SU-DHL-6 (cell line): ENCODE data around the gene TNS4.

Source experiments
- H2AFZ ChIP-seq: fragments of 200-600 bp; sonication (generic); 2 replicates; pipeline ENCODE4 v1.6.1; 2014; ENCODE audit warnings: low read depth, mild to moderate bottlenecking, moderate library complexity, mixed read lengths, antibody characterized with exemption, low read length; ENCODE audit not compliant: severe bottlenecking
- H3F3A ChIP-seq: fragments of 200-600 bp; shearing (Covaris generic); 2 replicates; pipeline ENCODE4 v1.6.0; 2016; ENCODE audit warnings: antibody characterized with exemption, mild to moderate bottlenecking; ENCODE audit not compliant: insufficient read depth
- H3K27ac ChIP-seq: fragments of 200-600 bp; sonication (generic); 2 replicates; pipeline ENCODE4 v1.5.1; 2016; ENCODE audit warnings: low read depth, mild to moderate bottlenecking, low read length, moderate library complexity, mixed read lengths
- H3K27me3 ChIP-seq: fragments of 200-600 bp; sonication (generic), shearing (Covaris generic); 2 replicates; pipeline ENCODE4 v1.6.0; 2014; ENCODE audit warnings: mild to moderate bottlenecking, low read length
- H3K36me3 ChIP-seq: fragments of 200-600 bp; sonication (generic); 2 replicates; pipeline ENCODE4 v1.6.1; 2014; ENCODE audit warnings: mild to moderate bottlenecking, low read length, mixed read lengths
- H3K4me2 ChIP-seq: fragments of 300-600, 200-600 bp; shearing (Covaris generic), sonication (generic); 2 replicates; pipeline ENCODE4 v1.6.0; 2014; ENCODE audit warnings: low read length, low read depth, mild to moderate bottlenecking; ENCODE audit not compliant: poor library complexity, severe bottlenecking
- H3K4me3 ChIP-seq: fragments of 200-600 bp; sonication (generic); 2 replicates; pipeline ENCODE4 v1.5.1; 2014; ENCODE audit warnings: antibody characterized with exemption, low read length, mild to moderate bottlenecking, mixed read lengths; ENCODE audit not compliant: insufficient read depth, poor library complexity, severe bottlenecking
- H3K79me2 ChIP-seq: fragments of 200-600 bp; sonication (generic); 2 replicates; pipeline ENCODE4 v1.6.1; 2014; ENCODE audit warnings: mild to moderate bottlenecking, low read length, moderate library complexity; ENCODE audit not compliant: insufficient read depth
- H3K9ac ChIP-seq: fragments of 200-600 bp; sonication (generic); 2 replicates; pipeline ENCODE4 v1.7.0; 2014; ENCODE audit warnings: mild to moderate bottlenecking, low read length
- H3K9me2 ChIP-seq: fragments of 200-600 bp; sonication (generic); replicated peaks from 2 replicates; pipeline ENCODE4 v1.6.1; 2014; ENCODE audit warnings: low read length; ENCODE audit not compliant: insufficient read depth
- H3K9me3 ChIP-seq: fragments of 200-600 bp; sonication (generic); 2 replicates; pipeline ENCODE4 v1.6.1; 2014; ENCODE audit warnings: low read length, mixed read lengths; ENCODE audit not compliant: insufficient read depth
- H4K20me1 ChIP-seq: fragments of 200-600 bp; sonication (generic); 2 replicates; pipeline ENCODE4 v1.6.1; 2014; ENCODE audit warnings: low read depth, mild to moderate bottlenecking, antibody characterized with exemption, low read length, moderate library complexity, mixed read lengths
- CTCF ChIP-seq: fragments of 200-600 bp; sonication (generic); IDR thresholded peaks from one replicate; pipeline ENCODE4 v1.5.1; 2017; ENCODE audit warnings: antibody characterized with exemption, mild to moderate bottlenecking, low read length, moderate library complexity; ENCODE audit not compliant: insufficient read depth, poor library complexity, severe bottlenecking
- EZH2phosphoT487 ChIP-seq: fragments of 200-600 bp; sonication (generic), shearing (Covaris generic); conservative IDR thresholded peaks from 2 replicates; pipeline ENCODE4 v1.6.1; 2018; ENCODE audit warnings: mild to moderate bottlenecking, antibody characterized with exemption, low read length, moderate library complexity, mixed read lengths

Gene TNS4

GRCh38 chr17:40545660-40546059 lies 44.2 kb upstream of the TNS4 start:
- no peak overlapping the region for H3K27ac ChIP-seq
- no peak overlapping the region for H2AFZ ChIP-seq
- H4K20me1 ChIP-seq, result no peaks in the 10 kb centered on the region

GRCh38 chr17:40542558-40543411 lies 41.4 kb upstream of the TNS4 start:
- Histone ChIP-seq H3K9ac (no peak overlapping the region), H3K9me3 (no peaks in the 10 kb centered on the region), H2AFZ (no peak overlapping the region), H3F3A (no peaks in the 10 kb centered on the region), H3K27ac (no peak overlapping the region), H4K20me1 (no peaks in the 10 kb centered on the region), H3K79me2 (no peaks in the 10 kb centered on the region), H3K4me3 (no peak overlapping the region), H3K9me2 (no peaks in the 10 kb centered on the region), H3K27me3 (no peaks in the 10 kb centered on the region), H3K36me3 (no peaks in the 10 kb centered on the region), H3K4me2 (no peak overlapping the region)
- no peak for TF ChIP-seq CTCF
- no peak for TF ChIP-seq EZH2phosphoT487

More at GRCh38 chr17:40545660-40546059, 44.2 kb upstream of the TNS4 start:
- Histone ChIP-seq H3K4me2 (no peak overlapping the region), H3F3A (no peaks in the 10 kb centered on the region), H3K9me2 (no peaks in the 10 kb centered on the region), H3K9me3 (no peaks in the 10 kb centered on the region), H3K9ac (no peak overlapping the region), H3K79me2 (no peaks in the 10 kb centered on the region), H3K27me3 (no peaks in the 10 kb centered on the region), H3K4me3 (no peak overlapping the region), H3K36me3 (no peaks in the 10 kb centered on the region)
- TF ChIP-seq CTCF, result no peak

- Histone ChIP-seq H4K20me1 (no peaks in the 10 kb centered on the region), H2AFZ (no peak overlapping the region), H3K36me3 (no peaks in the 10 kb centered on the region), H3K79me2 (no peaks in the 10 kb centered on the region), H3K4me2 (no peak overlapping the region), H3K4me3 (no peak overlapping the region), H3F3A (no peaks in the 10 kb centered on the region), H3K9me3 (no peaks in the 10 kb centered on the region), H3K27ac (no peak overlapping the region), H3K27me3 (no peaks in the 10 kb centered on the region), H3K9ac (no peak overlapping the region), H3K9me2 (no peaks in the 10 kb centered on the region)
- no peak for TF ChIP-seq EZH2phosphoT487
- no peak for TF ChIP-seq CTCF
These were observed 40.6 kb upstream of the TNS4 start for GRCh38 chr17:40541873-40542557.
